ENCODE measurements around the gene ANLN. TPM values are rescaled to one million over a fixed set of nuclear protein-coding genes. Genes with fewer than 3 reads are reported as not detected.

ANLN gene
- total and polyA plus RNA-seq, 9 of the 15 experiments (the other 6 are each of a cell fraction or from before 2014, with no cell fraction given): 18.1 to 66.2 (median 38.7) TPM

DNA sequence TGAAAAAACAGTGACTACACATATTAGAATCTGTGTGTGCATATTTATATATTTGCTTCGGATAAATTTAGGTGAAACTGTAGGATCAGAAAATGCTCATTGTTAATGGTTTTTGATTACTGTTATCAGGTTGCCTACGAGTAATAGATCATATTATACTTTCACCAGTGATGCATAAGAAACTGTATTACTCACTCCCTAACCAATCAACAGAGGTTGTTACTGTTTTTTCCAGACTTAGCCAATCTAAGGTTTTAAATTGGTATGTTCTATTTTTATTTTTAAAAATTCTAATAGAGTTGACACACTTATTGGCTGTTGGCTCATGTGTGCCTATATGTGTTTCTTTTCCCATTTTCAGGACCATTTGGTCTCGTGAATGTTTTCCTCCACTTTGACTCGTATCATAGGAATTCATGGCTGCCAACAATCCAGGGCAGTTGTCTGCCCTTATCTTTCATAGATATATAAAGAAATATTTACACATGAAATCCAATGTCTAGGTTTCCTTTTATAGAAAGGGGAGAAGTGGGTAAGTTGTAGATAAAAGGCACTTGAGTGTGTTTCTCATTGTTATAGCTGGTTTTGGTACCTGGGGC is 59.2 kb downstream of the ANLN start:
- Histone ChIP-seq H3K27me3 (ENCODE audit: control insufficient read depth in 2 of 2, insufficient read depth in 2 of 2, low read length in 2 of 2) (no peaks in the 10 kb centered on the region), H3K79me2 (ENCODE audit: control insufficient read depth, insufficient read depth, low read length) (no peaks in the 10 kb centered on the region), H3K9ac (ENCODE audit: insufficient read depth in 1 of 2, low read depth in 2 of 2, low read length in 2 of 2) (no peak overlapping the region), H3K9me1 (ENCODE audit: control insufficient read depth, insufficient read depth, low read length) (no peaks in the 10 kb centered on the region), H3K4me3 (no peak overlapping the region), H3K9me3 (replicated peaks; ENCODE audit: control insufficient read depth, insufficient read depth, low read depth, low read length) (no peaks in the 10 kb centered on the region), H3K27ac (ENCODE audit: extremely low read depth, low read depth, low read length) (no peak overlapping the region), H3K36me3 (ENCODE audit: control insufficient read depth, insufficient read depth, low read length) (peaks cover 80% of the 10 kb centered on the region), H3K4me2 (ENCODE audit: insufficient read depth, low read length) (no peak overlapping the region), H2AFZ (ENCODE audit: low read depth, low read length) (no peak overlapping the region), H3K4me1 (replicated peaks in 1 of 2; ENCODE audit: control insufficient read depth in 2 of 2, insufficient read depth in 2 of 2, low read length in 2 of 2) (no peaks in the 10 kb centered on the region), H4K20me1 (replicated peaks; ENCODE audit: control insufficient read depth, insufficient read depth, low read length) (no peaks in the 10 kb centered on the region)
- POLR2A ChIA-PET: no interaction called here
- intact Hi-C loops (cut with micrococcal nuclease) (no loop called here), in situ Hi-C loops (cut with MboI) (no loop called here)
- CTCF ChIA-PET (ENCODE audit: low intra/inter-chr PET ratio): no interaction called here
- FAIRE-seq: peak; percentile 49
- no peak for ATAC-seq
- DNase-seq (ENCODE audit: extremely low read depth in 1 of 4, low spot score in 3 of 4): no peak
- 83% methylated on average over 4 of the region's 4 CpGs for WGBS (ENCODE audit: insufficient coverage, low coverage, missing lambda C conversion rate)
- BruUV-seq (replicated peaks): no TSS peak
- no peak for TF ChIP-seq ZNF436 (CRISPR knock-in tag; IDR thresholded peaks at IDR 0.05)
- no peak for TF ChIP-seq ZSCAN32 (CRISPR knock-in tag; IDR thresholded peaks at IDR 0.05)
- TF ChIP-seq, protein P1, sequence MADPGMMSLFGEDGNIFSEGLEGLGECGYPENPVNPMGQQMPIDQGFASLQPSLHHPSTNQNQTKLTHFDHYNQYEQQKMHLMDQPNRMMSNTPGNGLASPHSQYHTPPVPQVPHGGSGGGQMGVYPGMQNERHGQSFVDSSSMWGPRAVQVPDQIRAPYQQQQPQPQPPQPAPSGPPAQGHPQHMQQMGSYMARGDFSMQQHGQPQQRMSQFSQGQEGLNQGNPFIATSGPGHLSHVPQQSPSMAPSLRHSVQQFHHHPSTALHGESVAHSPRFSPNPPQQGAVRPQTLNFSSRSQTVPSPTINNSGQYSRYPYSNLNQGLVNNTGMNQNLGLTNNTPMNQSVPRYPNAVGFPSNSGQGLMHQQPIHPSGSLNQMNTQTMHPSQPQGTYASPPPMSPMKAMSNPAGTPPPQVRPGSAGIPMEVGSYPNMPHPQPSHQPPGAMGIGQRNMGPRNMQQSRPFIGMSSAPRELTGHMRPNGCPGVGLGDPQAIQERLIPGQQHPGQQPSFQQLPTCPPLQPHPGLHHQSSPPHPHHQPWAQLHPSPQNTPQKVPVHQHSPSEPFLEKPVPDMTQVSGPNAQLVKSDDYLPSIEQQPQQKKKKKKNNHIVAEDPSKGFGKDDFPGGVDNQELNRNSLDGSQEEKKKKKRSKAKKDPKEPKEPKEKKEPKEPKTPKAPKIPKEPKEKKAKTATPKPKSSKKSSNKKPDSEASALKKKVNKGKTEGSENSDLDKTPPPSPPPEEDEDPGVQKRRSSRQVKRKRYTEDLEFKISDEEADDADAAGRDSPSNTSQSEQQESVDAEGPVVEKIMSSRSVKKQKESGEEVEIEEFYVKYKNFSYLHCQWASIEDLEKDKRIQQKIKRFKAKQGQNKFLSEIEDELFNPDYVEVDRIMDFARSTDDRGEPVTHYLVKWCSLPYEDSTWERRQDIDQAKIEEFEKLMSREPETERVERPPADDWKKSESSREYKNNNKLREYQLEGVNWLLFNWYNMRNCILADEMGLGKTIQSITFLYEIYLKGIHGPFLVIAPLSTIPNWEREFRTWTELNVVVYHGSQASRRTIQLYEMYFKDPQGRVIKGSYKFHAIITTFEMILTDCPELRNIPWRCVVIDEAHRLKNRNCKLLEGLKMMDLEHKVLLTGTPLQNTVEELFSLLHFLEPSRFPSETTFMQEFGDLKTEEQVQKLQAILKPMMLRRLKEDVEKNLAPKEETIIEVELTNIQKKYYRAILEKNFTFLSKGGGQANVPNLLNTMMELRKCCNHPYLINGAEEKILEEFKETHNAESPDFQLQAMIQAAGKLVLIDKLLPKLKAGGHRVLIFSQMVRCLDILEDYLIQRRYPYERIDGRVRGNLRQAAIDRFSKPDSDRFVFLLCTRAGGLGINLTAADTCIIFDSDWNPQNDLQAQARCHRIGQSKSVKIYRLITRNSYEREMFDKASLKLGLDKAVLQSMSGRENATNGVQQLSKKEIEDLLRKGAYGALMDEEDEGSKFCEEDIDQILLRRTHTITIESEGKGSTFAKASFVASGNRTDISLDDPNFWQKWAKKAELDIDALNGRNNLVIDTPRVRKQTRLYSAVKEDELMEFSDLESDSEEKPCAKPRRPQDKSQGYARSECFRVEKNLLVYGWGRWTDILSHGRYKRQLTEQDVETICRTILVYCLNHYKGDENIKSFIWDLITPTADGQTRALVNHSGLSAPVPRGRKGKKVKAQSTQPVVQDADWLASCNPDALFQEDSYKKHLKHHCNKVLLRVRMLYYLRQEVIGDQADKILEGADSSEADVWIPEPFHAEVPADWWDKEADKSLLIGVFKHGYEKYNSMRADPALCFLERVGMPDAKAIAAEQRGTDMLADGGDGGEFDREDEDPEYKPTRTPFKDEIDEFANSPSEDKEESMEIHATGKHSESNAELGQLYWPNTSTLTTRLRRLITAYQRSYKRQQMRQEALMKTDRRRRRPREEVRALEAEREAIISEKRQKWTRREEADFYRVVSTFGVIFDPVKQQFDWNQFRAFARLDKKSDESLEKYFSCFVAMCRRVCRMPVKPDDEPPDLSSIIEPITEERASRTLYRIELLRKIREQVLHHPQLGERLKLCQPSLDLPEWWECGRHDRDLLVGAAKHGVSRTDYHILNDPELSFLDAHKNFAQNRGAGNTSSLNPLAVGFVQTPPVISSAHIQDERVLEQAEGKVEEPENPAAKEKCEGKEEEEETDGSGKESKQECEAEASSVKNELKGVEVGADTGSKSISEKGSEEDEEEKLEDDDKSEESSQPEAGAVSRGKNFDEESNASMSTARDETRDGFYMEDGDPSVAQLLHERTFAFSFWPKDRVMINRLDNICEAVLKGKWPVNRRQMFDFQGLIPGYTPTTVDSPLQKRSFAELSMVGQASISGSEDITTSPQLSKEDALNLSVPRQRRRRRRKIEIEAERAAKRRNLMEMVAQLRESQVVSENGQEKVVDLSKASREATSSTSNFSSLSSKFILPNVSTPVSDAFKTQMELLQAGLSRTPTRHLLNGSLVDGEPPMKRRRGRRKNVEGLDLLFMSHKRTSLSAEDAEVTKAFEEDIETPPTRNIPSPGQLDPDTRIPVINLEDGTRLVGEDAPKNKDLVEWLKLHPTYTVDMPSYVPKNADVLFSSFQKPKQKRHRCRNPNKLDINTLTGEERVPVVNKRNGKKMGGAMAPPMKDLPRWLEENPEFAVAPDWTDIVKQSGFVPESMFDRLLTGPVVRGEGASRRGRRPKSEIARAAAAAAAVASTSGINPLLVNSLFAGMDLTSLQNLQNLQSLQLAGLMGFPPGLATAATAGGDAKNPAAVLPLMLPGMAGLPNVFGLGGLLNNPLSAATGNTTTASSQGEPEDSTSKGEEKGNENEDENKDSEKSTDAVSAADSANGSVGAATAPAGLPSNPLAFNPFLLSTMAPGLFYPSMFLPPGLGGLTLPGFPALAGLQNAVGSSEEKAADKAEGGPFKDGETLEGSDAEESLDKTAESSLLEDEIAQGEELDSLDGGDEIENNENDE (IDR thresholded peaks at IDR 0.05; ENCODE audit: low read depth, low read length): no peak
- TF ChIP-seq MBD2 (IDR thresholded peaks at IDR 0.05; ENCODE audit: borderline replicate concordance, low read depth): no peak
- TF ChIP-seq TGIF2 (CRISPR knock-in tag; IDR thresholded peaks at IDR 0.05): no peak
- no peak for TF ChIP-seq ZNF41 (CRISPR knock-in tag; conservative IDR thresholded peaks at IDR 0.05)
